ENCODE data around the gene PHIP.

DNA sequence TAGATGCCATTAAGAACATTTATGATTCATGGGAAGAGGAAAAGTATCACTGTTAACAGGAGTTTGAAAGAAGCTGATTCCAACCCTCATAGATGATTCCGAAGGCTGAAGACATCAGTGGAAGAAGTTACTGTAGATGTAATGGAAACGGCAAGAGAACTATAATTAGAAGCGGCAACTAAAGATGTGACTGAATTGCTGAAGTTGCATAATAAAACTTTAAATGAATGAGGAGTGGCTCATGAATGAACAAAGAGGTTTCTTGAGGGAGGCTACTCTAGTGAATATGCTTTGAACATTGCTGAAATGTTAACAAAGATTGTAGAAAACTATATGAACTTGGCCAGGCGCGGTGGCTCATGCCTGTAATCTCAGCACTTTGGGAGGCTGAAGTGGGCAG, 84.1 kb downstream of the PHIP start:
- TF ChIP-seq, protein P1, sequence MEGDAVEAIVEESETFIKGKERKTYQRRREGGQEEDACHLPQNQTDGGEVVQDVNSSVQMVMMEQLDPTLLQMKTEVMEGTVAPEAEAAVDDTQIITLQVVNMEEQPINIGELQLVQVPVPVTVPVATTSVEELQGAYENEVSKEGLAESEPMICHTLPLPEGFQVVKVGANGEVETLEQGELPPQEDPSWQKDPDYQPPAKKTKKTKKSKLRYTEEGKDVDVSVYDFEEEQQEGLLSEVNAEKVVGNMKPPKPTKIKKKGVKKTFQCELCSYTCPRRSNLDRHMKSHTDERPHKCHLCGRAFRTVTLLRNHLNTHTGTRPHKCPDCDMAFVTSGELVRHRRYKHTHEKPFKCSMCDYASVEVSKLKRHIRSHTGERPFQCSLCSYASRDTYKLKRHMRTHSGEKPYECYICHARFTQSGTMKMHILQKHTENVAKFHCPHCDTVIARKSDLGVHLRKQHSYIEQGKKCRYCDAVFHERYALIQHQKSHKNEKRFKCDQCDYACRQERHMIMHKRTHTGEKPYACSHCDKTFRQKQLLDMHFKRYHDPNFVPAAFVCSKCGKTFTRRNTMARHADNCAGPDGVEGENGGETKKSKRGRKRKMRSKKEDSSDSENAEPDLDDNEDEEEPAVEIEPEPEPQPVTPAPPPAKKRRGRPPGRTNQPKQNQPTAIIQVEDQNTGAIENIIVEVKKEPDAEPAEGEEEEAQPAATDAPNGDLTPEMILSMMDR (IDR thresholded peaks at IDR 0.05; ENCODE audit: low read depth, low read length) = no peak
- TF ChIP-seq EZH2phosphoT487 (IDR thresholded peaks at IDR 0.05; ENCODE audit: low read depth) = no peak

Measured in OCI-LY3 (cell line).